ENCODE measurements around the gene SHISAL2A.

DNA sequence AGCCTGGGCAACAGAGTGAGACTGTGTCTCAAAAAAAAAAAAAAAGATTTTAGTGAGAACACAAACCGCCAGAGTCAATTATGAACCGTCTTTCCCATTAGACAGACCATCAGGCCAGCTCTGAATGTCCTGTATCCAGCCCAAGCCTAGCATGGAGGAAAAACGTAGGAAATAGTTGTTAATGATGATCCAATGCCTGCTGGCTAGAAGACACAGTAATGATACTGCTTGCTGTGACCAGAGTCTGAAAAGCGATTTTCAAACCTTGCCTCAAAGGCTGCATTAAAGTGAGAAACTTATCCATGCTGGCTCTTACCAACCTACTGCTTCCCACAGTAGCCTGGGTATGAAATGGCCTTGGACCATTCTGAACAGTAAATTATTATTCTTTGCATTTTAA, 48.2 kb downstream of the SHISAL2A start:
- TF ChIP-seq, protein P1, sequence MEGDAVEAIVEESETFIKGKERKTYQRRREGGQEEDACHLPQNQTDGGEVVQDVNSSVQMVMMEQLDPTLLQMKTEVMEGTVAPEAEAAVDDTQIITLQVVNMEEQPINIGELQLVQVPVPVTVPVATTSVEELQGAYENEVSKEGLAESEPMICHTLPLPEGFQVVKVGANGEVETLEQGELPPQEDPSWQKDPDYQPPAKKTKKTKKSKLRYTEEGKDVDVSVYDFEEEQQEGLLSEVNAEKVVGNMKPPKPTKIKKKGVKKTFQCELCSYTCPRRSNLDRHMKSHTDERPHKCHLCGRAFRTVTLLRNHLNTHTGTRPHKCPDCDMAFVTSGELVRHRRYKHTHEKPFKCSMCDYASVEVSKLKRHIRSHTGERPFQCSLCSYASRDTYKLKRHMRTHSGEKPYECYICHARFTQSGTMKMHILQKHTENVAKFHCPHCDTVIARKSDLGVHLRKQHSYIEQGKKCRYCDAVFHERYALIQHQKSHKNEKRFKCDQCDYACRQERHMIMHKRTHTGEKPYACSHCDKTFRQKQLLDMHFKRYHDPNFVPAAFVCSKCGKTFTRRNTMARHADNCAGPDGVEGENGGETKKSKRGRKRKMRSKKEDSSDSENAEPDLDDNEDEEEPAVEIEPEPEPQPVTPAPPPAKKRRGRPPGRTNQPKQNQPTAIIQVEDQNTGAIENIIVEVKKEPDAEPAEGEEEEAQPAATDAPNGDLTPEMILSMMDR (IDR thresholded peaks at IDR 0.05; ENCODE audit: poor library complexity, severe bottlenecking) = no peak
- TF ChIP-seq MXI1 (conservative IDR thresholded peaks at IDR 0.05; ENCODE audit: poor library complexity, severe bottlenecking) (no peak), POLR2AphosphoS5 (IDR thresholded peaks at IDR 0.05) (peak; percentile 26), EZH2 (IDR thresholded peaks at IDR 0.05; ENCODE audit: borderline replicate concordance, insufficient read depth, low read length, poor library complexity, severe bottlenecking) (no peak), EP300 (conservative IDR thresholded peaks at IDR 0.05; ENCODE audit: poor library complexity, severe bottlenecking) (no peak), TAF1 (IDR thresholded peaks at IDR 0.05; ENCODE audit: low read depth) (no peak), RAD21 (conservative IDR thresholded peaks at IDR 0.05) (no peak)
- TF ChIP-seq, protein P2, sequence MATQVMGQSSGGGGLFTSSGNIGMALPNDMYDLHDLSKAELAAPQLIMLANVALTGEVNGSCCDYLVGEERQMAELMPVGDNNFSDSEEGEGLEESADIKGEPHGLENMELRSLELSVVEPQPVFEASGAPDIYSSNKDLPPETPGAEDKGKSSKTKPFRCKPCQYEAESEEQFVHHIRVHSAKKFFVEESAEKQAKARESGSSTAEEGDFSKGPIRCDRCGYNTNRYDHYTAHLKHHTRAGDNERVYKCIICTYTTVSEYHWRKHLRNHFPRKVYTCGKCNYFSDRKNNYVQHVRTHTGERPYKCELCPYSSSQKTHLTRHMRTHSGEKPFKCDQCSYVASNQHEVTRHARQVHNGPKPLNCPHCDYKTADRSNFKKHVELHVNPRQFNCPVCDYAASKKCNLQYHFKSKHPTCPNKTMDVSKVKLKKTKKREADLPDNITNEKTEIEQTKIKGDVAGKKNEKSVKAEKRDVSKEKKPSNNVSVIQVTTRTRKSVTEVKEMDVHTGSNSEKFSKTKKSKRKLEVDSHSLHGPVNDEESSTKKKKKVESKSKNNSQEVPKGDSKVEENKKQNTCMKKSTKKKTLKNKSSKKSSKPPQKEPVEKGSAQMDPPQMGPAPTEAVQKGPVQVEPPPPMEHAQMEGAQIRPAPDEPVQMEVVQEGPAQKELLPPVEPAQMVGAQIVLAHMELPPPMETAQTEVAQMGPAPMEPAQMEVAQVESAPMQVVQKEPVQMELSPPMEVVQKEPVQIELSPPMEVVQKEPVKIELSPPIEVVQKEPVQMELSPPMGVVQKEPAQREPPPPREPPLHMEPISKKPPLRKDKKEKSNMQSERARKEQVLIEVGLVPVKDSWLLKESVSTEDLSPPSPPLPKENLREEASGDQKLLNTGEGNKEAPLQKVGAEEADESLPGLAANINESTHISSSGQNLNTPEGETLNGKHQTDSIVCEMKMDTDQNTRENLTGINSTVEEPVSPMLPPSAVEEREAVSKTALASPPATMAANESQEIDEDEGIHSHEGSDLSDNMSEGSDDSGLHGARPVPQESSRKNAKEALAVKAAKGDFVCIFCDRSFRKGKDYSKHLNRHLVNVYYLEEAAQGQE (IDR thresholded peaks at IDR 0.05; ENCODE audit: borderline replicate concordance) = no peak
